Nucleus accumbens (tissue), 56 donors: ENCODE data around the gene PAPPA.

Experiments used
- DNase-seq, 56 donors: peaks; one replicate each; lab custom pipeline; 2025; lab: John Stamatoyannopoulos, UW

PAPPA gene

DNA sequence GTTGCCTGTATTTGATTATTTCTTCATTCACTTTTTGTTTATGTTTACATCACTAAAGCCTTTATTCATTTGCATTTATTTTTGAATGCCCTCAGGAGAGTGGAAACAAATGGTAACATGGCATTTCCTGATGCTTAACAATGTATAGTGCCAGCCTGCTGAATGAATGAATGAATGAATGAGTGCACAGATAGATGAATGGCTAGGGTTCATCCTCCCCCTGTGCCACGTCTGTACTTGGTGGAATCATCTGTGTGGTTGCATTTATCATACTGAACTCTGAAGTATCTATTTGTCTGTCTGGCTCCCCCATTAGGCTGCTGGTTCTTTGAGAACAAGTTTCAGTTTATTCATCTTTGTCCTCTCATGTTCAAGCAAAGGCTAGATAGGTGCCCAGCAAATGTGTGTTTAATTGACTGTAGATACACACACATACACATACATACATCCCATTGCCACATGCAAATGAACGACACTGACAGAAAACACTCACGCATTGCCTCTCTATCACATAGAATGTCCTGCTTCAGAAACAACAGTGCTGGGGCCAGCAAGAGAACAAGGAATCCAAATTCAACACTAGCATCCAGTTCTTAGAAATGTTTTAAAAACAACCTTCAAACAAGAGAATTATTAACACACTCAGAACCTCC is 150.4 kb downstream of the PAPPA start:
- no peak for DNase-seq

DNA sequence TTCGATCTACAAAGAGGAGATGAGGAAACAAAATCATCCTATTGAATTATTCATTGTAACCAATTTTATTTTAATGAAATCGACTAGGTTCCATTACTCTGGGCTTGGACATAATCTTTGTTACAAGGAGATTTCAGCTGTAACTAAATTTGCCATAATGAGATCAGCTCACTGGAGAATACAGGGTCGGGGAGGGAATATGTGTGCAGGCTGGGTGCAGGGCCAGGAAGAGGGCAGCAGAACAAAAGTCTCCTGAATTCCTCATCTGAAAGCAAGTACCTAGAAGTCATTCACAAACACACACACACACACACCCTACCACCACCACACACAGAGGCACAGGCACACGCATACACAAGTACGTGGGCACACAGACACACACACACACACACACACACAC is 151.2 kb downstream of the PAPPA start:
- no peak for DNase-seq

DNA sequence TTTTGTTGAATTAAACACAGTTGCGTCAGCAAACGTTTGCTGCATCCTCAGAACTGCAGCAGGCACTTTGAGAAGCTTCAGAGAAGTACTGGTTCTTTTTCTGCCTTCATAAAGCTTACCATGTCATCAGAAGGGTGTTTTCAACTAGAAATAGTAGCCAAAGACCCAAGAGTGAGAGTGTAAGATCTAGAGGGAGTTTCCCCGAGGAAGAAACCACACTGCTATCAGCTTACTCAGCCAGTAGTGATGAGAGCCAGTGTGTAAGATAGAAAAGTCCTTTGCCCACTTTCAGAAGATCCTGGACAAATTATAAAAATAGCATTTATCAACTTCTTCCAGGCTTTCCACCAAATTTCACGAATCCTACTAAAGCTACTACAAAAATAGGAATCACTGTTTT is 154.5 kb downstream of the PAPPA start:
- DNase-seq, result no peak

DNA sequence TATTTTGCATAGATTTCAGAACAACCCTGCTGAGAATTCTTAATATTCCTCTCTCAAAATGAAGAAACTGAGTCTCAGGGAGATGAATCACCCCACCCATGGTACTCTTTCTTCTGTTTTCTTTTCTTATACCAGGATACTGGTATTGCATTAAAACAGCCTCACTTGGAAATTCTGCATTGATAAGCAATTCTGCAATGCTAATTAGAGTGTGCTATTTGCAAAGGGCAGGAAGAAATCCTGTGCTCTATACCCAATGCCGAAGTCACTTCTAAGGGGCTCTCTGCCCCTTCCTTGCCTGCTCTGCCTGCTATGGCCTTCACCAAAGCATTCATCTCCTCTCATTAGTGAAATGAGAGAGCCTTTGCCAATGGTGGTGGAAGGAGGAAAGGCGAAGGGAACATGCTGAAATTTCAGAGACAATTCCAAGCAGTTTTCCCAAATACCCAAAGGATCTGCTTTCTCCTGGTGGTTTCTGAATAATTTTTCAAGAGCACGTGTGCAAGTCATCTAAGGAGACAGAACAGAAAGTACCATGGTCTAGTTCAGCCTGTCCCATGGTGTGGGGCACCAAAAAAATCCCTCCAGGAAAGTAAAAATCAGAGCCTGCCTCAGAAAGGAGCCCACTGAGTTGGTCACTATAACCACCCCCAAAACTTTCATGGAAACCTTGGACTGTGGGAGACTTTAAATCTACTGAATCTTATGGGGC is 156.5 kb downstream of the PAPPA start:
- DNase-seq, result no peak

DNA sequence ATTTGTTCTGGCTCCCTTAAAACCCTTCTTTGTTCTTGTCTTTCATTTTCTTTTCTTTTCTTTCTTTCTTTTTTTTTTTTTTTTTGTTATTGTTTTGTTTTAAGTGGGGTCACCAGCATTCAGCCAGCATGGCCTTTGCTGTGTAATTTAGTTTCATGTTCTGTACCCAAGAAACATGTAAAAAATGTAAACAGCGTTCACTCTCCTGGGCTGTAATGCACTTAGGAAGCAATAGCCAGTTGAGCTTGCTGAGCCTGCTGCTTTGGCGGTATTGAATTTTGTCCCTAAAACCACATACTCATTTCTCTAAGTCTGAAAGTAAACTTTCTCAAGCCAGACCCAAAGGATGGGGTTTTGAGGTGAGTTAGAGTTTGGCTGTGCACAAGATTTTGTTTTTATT is 158.6 kb downstream of the PAPPA start:
- no peak for DNase-seq

DNA sequence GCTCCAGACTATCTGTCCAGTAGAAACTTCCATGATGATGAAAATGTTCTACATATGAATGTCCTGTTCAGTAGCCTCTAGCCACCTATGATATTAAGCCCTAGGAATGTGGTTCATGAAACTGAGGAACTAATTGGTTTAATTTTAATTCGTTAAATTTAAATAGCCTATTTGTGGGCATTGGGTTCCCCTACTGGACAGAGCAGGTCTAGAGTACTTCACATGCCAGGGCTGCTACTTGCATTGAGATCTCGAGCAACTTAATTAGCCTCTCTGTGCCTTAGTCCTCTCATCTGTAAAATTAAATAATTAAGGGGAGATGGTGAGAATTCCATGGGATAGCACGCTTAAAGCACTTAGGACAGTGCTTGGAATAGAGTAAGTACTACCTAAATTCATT is 160.0 kb downstream of the PAPPA start:
- DNase-seq, result no peak

DNA sequence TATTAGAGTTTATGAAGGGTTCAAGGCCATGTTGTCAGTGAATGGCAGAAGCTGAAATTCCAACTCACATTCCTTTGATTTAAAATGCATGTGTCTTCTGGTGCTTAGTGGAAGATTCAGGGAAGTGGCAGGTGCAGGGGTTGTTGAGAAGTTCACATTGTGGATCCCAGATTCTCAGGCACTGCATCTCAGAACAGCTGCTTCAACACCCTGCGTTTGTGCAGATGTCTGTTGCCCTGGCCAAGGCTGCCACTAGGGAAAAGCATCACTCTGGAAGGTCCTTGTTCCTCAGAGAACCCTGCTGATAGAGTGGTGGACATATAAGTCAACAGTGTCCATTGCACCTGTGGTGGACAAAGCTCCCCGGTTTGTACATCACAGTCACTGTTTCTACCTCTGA is 162.7 kb downstream of the PAPPA start:
- DNase-seq, result no peak

DNA sequence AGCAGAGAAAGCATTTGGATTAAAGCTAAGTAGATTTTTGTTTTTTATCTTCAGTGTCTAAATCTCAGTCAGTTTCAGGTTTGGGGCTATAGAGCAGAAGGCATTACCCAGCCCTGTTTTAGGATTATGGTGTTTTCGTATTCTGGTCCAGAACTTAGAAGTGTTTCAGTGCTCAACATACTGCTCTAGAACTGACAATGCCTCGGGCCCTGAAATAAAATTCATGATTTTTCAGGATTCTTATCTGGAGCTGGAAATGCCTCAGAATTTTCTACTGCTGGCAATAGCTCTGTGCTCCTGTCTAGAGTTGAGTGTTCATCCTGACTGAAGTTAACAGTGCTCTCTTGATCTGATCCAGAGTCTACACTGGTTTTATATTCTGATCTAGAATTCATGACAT is 163.9 kb downstream of the PAPPA start:
- no peak for DNase-seq

DNA sequence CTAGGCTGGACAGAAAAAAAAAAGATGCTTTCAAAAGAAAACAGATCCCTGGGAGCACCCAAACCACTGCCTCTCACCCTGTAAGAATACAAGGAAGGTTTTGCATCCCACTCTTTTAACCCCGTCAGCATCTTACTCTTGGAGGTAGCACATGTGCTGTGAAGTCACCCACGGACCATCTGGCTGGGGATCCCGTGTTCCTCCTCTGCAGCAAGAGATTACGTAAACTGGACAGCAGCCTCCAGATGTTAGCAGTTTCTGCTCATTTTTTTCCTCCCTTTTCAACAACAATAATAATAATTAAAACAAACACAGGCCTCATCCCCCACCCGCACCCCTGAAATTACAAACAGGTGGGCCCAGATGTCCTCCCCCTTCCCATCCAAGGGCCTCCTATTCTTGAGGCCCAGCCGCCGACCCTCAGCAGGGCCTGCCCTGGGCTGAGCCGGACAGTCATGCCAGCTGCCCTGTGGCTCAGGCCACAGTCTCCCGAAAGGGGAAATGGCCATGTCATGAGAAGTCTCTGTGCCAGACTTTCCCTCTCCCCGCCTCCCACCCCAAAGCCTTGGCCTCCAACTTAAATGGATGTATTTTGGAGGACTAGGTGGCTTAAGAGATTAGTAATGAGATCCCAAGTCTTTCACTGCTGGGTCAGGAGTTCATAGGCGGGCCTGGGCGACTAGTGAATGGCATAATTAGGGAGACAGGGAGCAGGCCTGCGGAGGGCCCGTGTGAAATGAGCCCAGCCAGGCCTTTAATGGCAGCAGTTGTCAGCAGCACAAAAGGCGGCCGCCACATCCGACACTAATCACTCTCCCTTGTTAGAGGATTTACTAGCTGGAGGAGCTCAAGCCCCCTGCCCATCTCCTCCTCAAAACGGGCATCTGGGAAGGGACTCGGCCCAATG is 165.1 kb downstream of the PAPPA start:
- no peak for DNase-seq

DNA sequence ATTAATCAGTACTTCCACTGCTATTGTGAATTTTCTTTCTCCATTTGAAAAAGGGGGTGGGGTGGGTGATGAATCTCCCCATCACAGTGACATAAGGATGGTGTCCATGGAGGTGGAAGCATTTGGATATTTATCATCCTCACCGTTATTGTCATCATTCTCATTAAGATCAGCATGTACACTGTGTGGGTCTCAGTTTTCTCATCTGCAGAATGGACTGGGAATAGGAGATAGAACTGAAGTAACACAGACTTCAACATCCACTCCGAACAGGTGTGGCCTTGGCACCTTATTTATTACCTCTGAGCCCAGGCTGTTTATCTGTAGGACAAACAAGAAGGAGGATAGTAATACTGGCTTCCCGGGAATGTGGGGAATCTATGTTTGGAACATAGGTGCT is 165.9 kb downstream of the PAPPA start:
- no peak for DNase-seq

DNA sequence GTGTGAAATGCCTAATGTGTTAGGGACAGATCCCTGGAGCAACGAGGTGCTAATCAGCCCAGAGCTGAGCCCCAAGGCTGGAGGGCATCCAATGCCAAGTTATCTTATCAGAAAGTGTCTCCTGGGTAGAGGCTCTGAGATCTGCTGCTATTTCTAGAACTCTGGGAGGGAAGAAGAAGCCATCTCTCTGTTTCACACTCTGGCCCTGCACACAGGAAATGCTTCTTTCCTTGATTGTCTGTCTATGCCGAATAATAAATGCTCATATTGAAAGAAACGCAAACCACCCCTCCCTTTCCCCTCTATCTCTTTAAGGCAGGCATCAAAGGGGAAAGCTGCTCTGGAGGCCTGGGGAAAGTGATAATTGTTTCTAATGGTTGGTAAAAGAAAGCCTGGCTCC is 166.7 kb downstream of the PAPPA start:
- DNase-seq, result no peak

DNA sequence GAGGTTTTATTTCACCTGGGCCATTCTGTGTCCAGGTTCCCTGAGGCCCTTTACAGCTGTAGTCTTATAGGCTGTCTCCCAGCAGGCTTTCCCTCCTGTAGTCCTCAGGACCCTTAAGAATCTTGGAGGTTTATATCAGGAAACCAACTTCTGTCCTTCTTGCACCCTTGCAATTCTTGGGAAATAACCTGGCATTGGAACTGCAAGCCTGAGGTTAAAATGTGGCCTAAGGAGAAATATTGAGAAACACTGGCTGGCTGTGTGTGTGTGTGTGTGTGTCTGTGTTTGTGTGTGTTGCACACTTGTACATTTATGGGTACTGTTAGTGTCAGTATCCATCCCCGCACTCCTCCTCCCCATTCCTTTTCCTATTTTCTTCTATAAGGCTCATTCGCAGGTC is 168.9 kb downstream of the PAPPA start:
- no peak for DNase-seq

DNA sequence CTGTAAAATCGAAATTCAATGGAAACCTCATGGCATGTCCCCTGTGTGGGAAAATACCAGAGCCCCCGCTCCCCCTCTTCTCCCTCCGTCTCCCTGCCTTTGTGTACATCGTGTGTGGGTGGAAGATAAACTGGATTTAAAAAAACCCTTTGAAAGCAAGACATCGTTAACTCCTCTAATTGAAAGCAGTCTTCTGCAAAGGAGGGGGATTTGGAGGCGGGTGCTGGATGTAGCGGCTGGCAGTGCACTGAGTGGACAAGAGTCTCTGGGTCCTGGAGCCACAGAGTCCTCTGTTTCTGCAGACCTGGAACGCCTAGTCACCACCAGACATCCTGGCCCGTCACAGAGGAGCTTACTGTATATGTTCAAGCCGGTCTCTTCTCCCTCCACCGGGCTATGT is 169.4 kb downstream of the PAPPA start:
- no peak for DNase-seq

DNA sequence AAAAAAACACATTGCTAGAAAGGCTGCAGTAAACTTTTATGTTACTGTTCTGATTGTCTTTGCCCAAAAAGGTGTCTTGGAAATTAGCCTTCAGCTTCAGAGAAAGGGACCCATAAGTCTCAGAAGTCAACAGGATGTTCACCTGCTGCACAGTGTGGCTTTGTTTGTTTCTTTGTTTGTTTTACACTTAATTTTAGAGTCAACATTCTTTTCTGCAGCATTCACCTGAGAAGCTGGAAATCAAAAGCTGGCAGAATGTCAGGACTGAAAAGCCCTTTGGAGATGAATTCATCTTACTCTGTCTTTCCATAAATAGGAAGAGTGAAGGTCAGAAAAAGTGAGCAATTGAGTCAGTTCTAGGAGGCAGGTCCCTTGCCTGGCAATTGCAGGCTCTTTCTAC is 170.0 kb downstream of the PAPPA start:
- no peak for DNase-seq

DNA sequence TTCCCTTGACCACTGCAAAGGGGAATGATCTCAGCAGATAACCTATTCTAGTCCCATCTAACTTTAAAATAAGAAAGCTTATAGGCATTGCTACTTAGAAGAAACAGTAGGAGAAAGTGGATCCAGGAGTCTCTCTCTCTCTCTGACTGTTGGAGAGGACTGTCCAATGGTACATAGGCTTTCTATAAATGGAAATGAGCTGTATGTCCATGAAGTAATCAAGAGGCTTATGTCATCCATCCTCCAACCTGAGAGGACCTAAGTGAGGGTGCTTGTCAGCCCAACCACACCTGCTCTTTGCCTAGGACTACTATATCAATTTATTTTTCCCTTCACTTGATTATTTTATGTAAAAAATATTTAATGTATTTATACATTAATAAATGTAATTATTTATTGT is 172.3 kb downstream of the PAPPA start:
- DNase-seq, result no peak

DNA sequence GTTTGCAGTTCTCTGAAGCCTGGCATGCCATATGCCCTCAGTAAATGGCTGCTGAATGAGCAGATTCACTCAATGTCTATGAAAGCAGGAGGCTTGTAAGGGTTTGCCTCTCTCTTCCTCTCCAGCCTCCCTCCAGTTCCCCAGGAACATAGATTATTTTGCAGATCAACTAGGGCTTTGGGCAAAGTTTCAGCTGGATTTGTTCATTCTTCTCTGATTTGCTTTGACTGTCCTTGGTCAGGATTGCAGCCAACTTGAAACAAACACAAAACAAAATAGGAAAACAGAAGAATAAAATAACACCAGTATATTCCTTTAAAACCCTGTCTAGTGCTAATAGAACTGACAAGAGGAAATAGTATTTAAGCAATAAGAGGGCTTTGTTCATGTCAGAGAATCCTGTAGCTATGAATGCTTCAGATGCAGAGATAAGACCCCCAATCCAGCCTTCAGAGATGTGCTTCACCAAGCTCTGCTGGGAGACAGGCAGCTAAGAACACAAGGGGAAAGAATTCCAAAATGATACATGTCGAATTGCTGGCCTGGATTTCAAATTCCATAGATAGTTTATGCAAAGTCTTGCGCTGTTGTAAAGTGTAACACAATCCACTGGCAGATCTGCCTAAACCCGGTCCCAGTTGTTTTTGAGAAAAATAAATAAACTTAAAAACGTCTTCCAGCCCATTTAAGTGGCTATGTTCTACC is 174.3 kb downstream of the PAPPA start:
- DNase-seq, result no peak

DNA sequence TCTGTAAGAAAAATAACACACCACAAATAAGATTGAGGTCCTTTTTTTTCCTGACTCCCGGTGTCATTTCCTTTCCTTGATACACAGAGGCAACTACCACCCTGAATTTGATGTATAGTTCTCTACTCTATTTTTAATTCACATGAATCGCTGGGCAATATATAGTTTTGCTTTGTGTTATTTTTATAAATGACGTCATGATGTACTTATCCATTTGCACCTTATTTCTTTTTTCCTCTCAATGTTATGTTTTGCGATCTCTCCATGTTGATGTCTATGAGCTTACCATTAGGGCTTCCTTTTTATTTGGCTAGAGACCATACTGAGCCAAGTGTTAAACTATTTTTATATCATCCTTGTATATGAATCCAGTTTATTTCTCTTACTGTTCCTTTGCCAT is 175.9 kb downstream of the PAPPA start:
- DNase-seq, result no peak

DNA sequence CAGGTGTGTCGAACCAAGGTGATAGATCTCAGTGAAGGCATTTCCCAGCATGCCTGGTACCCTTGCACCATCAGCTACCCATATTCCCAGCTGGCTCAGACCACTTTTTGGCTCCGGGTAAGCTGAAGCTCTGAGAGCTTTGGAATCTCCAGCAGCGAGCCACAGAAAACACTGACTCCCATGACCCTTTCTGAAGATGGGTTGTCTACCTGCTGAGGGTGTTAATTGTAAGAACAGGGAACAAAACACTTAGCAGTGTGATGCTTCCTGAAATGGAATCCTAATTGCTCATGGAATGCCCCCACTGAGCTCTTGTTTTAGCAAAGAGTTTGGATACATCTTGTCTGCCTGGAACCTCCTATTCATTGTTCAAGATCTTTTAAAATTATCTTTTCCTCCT is 177.7 kb downstream of the PAPPA start:
- no peak for DNase-seq

DNA sequence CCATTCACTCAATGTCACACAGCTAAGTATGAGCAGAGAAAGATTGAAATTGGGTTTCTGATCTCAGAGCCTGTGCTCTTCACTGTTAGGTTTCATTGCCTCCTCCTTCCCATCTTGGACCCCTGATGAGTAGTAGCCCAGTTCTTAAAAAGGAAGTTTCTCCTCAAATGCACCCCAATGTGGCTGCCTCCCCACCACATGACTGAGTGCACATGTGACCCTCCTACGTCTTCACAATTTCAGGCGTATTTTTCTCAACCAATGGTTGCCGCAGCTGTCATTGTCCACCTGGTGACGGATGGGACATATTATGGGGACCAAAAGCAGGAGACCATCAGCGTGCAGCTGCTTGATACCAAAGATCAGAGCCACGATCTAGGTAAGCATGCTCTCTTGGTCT is 178.5 kb downstream of the PAPPA start:
- DNase-seq, result no peak

DNA sequence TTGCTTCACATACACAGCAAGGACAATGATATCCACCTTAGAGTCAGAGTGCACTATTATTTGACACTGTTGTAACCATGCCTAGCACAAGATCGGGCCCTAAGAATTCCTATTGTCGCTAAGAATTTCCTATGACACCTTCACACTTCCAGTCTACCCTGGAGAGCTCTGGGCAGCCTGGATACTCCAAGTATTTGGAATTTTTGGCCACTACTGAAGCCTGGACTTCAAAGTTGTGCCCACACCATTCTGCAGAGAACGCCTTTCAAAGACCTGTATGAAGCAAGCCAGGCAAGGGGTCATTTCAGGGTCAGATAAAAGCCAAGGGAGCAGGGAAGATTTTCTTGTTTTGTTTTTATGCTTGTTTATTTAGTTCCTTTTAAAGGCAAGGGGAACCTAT is 179.7 kb downstream of the PAPPA start:
- no peak for DNase-seq

DNA sequence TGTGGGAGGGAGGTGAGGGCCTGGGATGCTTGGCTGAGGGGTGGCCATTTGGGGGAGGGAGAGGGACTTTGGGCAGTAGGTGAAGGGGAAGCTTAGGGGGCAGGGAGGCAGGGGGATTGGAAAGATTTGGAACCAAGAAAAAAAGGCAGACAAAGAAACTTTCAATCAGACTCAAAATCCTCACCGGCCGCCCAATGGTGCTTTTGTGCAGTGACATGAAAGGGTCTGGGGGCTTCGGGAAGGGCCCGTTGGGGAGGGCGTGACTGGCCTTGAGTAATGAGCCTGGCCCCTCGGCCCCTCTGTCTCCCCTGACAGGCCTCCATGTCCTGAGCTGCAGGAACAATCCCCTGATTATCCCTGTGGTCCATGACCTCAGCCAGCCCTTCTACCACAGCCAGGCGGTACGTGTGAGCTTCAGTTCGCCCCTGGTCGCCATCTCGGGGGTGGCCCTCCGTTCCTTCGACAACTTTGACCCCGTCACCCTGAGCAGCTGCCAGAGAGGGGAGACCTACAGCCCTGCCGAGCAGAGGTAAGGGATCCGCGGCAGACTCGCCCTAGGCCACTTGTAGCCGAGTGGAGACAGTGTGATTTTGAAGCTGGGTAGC is 181.1 kb downstream of the PAPPA start:
- no peak for DNase-seq
